Left ventricle myocardium inferior (tissue), 1 donor: ENCODE measurements around the gene RAB10. TPM values are rescaled to one million over a fixed set of nuclear protein-coding genes. Genes with fewer than 3 reads are reported as not detected.

Experiments used
- DNase-seq: peaks from one replicate; pipeline ENCODE4 v3.0.0-alpha.2; 2020
- H3K27ac ChIP-seq: fragments of 200-600 bp; replicated peaks from 2 replicates; pipeline ENCODE4 v1.8.0; 2021
- H3K27me3 ChIP-seq: fragments of 200-600 bp; 2 replicates; pipeline ENCODE4 v1.8.0; 2021; ENCODE audit warnings: low read depth
- H3K36me3 ChIP-seq: fragments of 200-600 bp; 2 replicates; pipeline ENCODE4 v1.8.0; 2021
- H3K4me1 ChIP-seq: fragments of 200-600 bp; 2 replicates; pipeline ENCODE4 v1.8.0; 2021
- H3K4me3 ChIP-seq: fragments of 200-600 bp; 2 replicates; pipeline ENCODE4 v1.8.0; 2021; ENCODE audit warnings: mild to moderate bottlenecking, moderate library complexity
- H3K9me3 ChIP-seq: fragments of 200-600 bp; replicated peaks from 2 replicates; pipeline ENCODE4 v1.8.0; 2021
- intact Hi-C: fragments of 100-400 bp; cut with micrococcal nuclease; formaldehyde crosslinking; loops from one replicate; pipeline ENCODE4 v1.11.0; 2022
- total RNA-seq: library from RNA; stranded (reverse); fragmentation: NEBNext Ultra II Directional; extraction: Animal tissue kit (Norgen Biotek cat#: 25700); gene quantifications from one replicate; pipeline ENCODE4 v1.2.1, GENCODE V29; 2021
- TF ChIP-seq, protein P1 (sequence below): fragments of 200-600 bp; IDR thresholded peaks from 2 replicates; pipeline ENCODE4 v1.8.0; 2021; ENCODE audit warnings: antibody characterized with exemption, mild to moderate bottlenecking, borderline replicate concordance
- donor health status: DM: no; HTN: yes; CAD: no; lungs with severe emphysema.

Gene RAB10
- total RNA-seq, 1 donor from 2014 or later: 86.1 TPM

DNA sequence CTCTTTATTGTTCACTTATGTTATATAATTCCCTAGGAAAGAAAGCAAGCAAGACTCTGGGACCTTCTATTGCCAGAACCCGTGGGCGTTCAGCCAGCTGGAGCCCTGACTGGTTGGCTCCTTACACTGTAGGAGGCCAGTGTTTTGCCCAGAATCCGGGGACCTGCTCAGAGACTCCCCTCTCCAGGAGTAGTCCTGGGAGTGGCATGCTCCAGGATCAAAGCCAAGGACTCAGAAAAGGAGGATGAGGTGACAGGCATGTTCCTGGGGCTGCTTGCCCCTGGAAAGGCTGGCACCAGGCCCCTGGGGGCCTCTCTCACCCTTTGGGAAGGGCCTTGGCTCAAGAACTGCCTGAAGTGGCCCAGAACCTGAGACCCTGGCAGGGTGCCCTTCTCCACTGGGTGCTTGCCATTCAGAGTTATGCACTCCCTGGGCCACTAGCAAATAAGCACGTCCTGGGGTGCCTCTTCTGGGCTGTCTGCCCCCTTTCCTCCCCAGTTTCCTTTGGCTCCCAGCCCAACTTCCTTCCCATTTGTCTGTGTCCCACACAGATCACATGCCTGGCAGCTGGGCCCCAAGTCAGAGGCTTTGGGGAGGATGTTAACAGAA, 32.0 kb upstream of the RAB10 start:
- Histone ChIP-seq H3K4me1 (peaks cover 27% of the 10 kb centered on the region), H3K27ac (peak overlapping the region; percentile 64), H3K4me3 (no peak overlapping the region), H3K27me3 (no peaks in the 10 kb centered on the region), H3K36me3 (no peaks in the 10 kb centered on the region), H3K9me3 (no peaks in the 10 kb centered on the region)
- peak; percentile 67 for DNase-seq
- intact Hi-C loops: no loop called here
- TF ChIP-seq, protein P1, sequence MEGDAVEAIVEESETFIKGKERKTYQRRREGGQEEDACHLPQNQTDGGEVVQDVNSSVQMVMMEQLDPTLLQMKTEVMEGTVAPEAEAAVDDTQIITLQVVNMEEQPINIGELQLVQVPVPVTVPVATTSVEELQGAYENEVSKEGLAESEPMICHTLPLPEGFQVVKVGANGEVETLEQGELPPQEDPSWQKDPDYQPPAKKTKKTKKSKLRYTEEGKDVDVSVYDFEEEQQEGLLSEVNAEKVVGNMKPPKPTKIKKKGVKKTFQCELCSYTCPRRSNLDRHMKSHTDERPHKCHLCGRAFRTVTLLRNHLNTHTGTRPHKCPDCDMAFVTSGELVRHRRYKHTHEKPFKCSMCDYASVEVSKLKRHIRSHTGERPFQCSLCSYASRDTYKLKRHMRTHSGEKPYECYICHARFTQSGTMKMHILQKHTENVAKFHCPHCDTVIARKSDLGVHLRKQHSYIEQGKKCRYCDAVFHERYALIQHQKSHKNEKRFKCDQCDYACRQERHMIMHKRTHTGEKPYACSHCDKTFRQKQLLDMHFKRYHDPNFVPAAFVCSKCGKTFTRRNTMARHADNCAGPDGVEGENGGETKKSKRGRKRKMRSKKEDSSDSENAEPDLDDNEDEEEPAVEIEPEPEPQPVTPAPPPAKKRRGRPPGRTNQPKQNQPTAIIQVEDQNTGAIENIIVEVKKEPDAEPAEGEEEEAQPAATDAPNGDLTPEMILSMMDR: no peak

DNA sequence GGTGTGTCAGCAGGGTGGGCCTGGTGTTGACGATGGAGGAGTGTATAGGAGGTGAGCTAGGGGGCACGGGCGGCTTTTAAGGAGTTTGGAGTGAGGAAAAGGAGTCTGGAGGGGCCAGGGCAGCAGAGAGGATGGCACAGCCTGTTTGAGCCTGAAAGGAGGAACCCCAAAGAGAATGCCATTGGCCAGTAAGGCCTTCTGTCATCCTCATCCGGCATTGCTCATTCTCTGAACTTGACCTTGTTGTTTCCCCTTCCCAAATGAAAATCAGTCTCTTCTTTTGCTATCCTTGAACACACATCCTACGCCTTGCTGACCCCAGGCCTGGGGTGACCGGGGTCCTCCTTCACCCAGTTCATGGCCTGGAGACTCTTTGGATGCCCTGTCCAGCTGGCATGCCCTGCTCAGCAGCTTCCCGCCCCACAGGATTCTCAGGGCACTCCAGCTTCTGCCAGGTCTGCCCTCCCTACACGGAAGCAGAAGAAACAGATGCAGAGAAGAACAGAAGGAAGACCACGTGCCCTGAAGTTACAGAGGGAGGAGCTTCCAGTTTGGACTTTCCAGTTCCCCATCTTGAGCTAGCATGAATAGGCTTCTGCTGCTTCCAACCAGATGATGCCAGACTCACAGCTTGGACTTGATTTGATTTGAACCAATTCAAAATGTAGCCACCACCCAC, 31.1 kb upstream of the RAB10 start:
- H3K4me3 ChIP-seq: no peak overlapping the region

DNA sequence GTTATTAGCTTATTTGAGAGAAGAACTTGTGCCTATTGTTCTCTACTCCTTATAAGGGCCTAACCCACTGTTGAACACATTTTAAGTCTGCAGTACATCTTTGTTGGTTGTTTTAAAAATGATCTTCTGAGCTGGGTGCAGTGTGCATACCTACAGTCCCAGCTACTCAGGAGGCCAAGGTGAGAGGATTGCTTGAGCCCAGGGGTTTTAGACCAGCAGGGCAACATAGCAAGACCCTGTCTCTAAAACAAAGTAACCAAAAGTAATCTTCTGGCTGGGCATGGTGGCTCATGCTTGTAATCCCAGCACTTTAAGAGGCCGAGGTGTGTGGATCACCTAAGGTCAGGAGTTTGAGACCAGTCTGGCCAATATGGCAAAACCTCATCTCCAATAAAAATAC, 25.8 kb upstream of the RAB10 start:
- peaks cover 14% of the 10 kb centered on the region for H3K4me1 ChIP-seq
- H3K36me3 ChIP-seq: no peaks in the 10 kb centered on the region
- no peak overlapping the region for H3K4me3 ChIP-seq
- H3K27ac ChIP-seq: no peak overlapping the region
- H3K9me3 ChIP-seq: no peaks in the 10 kb centered on the region
- intact Hi-C loops: no loop called here
- no peak for DNase-seq
- peaks cover 4% of the 10 kb centered on the region for H3K27me3 ChIP-seq
- TF ChIP-seq, protein P1: no peak

More for the DNA sequence above, 31.1 kb upstream of the RAB10 start:
- DNase-seq: peak; percentile 39
- Histone ChIP-seq H3K27me3 (no peaks in the 10 kb centered on the region), H3K4me1 (peaks cover 25% of the 10 kb centered on the region), H3K9me3 (no peaks in the 10 kb centered on the region), H3K36me3 (no peaks in the 10 kb centered on the region), H3K27ac (peak overlapping the region; percentile 39)
- intact Hi-C loops: no loop called here
- TF ChIP-seq, protein P1: no peak

DNA sequence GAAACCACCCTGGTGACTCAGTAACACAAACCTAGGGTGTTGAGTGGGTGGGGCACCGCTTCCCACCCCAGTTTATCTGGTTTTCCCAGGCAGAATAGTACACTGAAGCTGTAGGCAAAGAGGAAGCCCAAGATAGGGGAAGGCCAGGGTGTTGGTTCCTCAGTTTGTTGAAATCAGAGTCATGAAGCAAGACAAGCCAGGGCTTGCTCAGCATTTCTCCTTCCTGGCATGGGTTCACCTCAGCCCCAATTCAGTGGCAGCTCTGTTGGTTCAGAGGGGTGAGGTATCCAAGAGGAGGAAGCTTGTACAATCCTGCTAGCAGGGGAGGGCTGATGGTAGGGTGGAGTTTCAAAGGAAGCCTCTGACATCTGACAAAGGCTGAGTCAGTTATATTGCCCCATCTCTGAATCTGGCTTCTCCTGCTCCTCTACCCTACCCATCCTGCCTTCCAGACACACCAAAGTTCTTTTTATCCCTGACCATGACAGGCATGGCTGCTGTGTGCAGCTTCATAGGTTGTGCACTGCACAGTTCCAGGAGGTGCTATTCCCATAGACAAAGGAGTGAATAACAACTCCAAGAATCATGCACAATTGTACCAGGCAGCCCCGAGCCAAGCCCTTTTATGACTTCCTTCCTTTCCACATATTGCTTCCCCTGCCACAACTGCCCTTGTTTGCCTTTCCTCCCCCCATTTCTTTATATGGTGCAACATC, 24.9 kb upstream of the RAB10 start:
- no peak overlapping the region for H3K27ac ChIP-seq
- no peak overlapping the region for H3K4me3 ChIP-seq
- H3K36me3 ChIP-seq: no peaks in the 10 kb centered on the region
- intact Hi-C loops: no loop called here
- H3K27me3 ChIP-seq: peaks cover 4% of the 10 kb centered on the region
- TF ChIP-seq, protein P1: no peak
- peak; percentile 44 for DNase-seq
- H3K9me3 ChIP-seq: no peaks in the 10 kb centered on the region
- peaks cover 14% of the 10 kb centered on the region for H3K4me1 ChIP-seq

DNA sequence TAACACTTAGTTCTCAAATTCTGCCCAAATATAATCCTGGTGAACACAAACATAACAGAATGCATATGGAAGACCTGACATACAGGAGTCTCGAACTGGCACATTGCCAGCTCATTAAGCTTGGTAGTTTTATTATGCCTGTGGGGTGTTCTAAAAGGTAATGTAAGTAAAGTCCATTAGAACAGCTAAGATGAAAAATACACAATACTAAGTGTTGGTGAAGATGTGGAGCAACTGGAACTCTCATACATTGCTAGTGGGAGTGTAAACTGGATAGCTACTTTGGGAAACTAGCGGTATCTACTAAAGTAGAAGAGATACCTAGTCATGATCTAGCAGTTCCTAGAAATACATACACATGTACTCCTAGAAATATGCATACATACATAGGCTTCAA, 24.3 kb upstream of the RAB10 start:
- no peaks in the 10 kb centered on the region for H3K9me3 ChIP-seq
- DNase-seq: no peak
- no peak overlapping the region for H3K27ac ChIP-seq
- intact Hi-C loops: no loop called here
- peaks cover 14% of the 10 kb centered on the region for H3K4me1 ChIP-seq
- H3K27me3 ChIP-seq: peaks cover 4% of the 10 kb centered on the region
- TF ChIP-seq, protein P1: no peak
- no peak overlapping the region for H3K4me3 ChIP-seq
- no peaks in the 10 kb centered on the region for H3K36me3 ChIP-seq
